GM21825 (cell line): ENCODE results near the gene USP51.
A peak's percentile ranks its signal among the peaks of the same experiment; 100 is the strongest.
"Not testable (repeated sequence)": the region's sequence is repeated elsewhere in the genome, so short reads cannot be mapped to it uniquely, and the experiment has no call there.

Source experiments
- ATAC-seq: cut with Tn5 transposase; IDR thresholded peaks from one replicate; pipeline ENCODE4 v1.9.1; 2021; ENCODE audit warnings: mild to moderate bottlenecking, moderate library complexity; ENCODE audit not compliant: unreplicated experiment

Gene USP51

DNA sequence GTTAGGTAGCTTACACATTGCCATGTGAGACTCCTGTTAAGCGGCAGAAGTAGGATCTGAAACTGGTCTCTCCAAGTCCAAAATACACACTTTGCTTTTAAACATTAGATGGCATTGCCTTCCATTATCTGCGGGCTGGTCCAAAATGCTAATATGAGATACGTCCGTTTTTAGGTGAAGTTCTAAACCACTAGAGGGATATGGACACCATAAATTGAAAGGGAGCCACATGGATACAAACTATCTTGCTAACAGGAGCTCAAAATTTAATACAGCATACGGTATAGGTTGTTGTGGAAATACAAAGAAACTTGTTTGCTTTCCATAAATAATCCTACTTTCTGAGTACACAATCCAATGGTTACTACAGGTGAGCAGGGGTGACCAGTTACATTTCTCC lies 23.9 kb downstream of the USP51 start:
- not testable (repeated sequence) for ATAC-seq

- ATAC-seq: not testable (repeated sequence)
Observed at GRCh38 chrX:55465108-55465507, 24.5 kb downstream of the USP51 start.

GRCh38 chrX:55464050-55464449 lies 25.6 kb downstream of the USP51 start:
- peak; percentile 60 for ATAC-seq

DNA sequence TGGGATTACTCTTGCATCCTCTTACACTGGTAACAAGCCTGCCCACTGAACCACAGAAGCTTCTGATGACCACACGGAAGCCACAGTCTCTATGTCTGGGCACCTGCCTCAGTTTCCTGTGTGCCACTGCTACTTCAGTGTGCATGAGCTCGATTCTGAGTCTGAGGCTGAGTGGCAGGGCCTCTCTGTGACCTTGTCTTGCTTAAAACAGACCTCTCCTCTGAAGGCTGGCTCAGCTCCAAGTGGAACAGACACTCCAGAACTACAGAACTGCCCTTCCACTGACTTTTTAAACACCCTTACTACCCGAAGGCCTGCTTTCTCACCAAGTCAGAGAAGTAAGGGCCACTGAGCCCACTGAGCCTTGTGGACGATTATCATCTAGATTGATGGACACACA lies 29.7 kb downstream of the USP51 start:
- ATAC-seq: not testable (repeated sequence)

DNA sequence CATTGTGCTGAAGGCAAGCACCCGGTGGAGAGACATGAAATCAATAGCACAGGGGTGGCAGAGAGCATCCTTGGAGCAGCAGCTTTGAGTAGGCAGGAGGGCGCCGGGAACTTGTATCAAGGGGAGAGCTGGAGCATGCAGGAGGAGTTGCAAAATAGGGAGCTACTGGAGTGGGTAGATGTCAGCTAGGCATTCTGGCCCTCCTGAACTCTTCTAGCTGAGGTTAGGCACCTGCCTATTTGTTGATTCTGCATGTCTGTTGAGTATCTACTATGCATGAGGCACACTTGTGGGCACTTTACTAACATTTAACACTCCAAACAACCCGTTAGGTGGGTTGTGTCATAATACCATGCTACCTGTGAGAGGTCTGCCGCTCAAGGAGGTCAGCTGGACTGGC lies 30.2 kb downstream of the USP51 start:
- not testable (repeated sequence) for ATAC-seq

- not testable (repeated sequence) for ATAC-seq
Observed at GRCh38 chrX:55455708-55456107, 33.9 kb downstream of the USP51 start.

GRCh38 chrX:55452833-55453124 lies 36.9 kb downstream of the USP51 start:
- ATAC-seq: no peak

GRCh38 chrX:55451990-55452832 lies 37.4 kb downstream of the USP51 start, which contains the start of gene MAGEH1:
Gene MAGEH1 (plus strand): TSS chrX:55452127. CDS start chrX:55452375, 248 bp downstream.
- peak; percentile 97 for ATAC-seq

DNA sequence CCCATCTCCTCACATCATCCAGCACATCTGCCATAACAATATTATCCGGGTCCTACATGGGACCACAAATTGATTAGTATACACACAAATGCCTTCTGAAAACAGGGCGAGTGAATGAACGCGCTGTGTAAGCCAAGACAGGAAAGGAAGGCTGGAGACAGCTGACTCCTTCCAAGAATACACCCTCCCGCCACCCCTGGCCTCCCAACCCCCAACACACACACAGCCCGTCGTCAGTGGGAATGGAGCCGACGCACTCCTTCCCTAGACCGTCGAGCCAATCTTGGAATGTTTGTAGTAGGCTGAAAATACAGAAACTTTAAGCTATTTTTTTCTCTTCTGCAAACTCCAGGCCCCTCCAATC lies 38.0 kb downstream of the USP51 start:
- ATAC-seq: peak; percentile 27

GRCh38 chrX:55451141-55451540 lies 38.5 kb downstream of the USP51 start:
- ATAC-seq: no peak

DNA sequence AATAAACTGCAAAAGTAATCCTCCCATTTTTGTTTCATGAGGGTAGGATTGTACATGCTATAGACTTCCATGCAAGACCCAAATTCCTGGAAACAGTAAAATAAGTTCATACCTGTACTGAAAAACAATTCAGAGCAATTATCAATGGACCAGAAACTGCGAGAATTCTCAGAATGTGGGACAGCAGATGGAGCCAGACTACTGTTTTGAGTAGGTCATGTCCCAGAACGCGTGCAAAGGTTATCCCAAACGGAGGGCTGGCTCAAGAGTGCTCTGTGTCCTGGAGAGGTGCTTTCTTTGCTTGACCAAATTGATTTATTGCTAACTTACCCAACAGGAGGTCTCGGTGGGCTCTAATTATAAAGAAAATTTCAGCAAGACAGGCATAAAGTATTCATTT lies 39.4 kb downstream of the USP51 start:
- no peak for ATAC-seq

- ATAC-seq: not testable (repeated sequence)
Observed at GRCh38 chrX:55443468-55443867, 46.2 kb downstream of the USP51 start.
